Measurements from ENCODE around the gene ACSS2. TPM values are rescaled to one million over a fixed set of nuclear protein-coding genes. Genes with fewer than 3 reads are reported as not detected.

Gene ACSS2
- total RNA-seq, 1 donor from 2014 or later: 71.0 TPM

DNA sequence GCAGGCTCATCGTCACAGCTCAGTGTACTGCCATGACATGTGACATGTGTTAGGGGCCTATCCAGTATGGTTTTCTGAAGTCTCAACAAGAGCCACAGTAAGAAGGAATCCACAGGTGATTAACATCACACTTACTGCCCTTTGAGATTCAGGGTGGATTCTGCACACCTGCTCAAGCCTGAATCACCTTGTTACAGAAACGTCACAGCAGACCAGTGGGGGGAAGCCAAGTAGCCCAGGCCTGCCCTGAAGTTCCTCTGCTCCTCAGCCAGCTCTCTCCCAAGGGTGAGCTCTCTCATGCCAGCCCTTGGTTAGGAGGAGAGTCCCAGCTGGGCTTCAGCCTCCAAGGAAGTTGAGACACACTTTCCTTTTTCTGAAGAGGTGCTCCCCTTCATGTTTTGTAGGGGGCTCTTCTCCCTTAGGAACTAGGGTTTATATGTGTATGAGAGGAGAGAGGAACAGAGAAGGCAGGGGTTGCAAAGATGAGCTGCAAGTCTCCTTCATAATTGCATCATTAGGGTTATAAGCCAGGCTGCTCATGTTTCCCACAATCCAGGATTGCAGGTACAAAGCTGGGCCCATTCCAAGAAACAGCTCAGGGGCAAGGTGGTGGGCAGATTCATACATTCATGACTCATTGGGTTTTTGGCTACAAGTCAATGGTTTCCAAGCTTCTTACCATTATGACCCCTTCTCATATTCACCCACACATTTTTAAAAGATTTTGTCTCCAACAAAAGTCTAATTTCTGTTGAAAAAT is 67.6 kb downstream of the ACSS2 start:
- Histone ChIP-seq H3K4me1 (ENCODE audit: control insufficient read depth in 3 of 3, insufficient read depth in 3 of 3, low read length in 3 of 3) (peaks cover 24 to 53% (median 47%) of the 10 kb centered on the region in 3 donors), H3K9ac (ENCODE audit: low read depth in 1 of 3, low read length in 3 of 3) (peak overlapping the region in 1 of 3 donors; percentile 9), H3K27me3 (ENCODE audit: control insufficient read depth in 3 of 3, insufficient read depth in 3 of 3, low read length in 3 of 3) (no peaks in the 10 kb centered on the region), H3K27ac (ENCODE audit: low read depth, low read length) (no peak overlapping the region), H3K4me3 (ENCODE audit: low read length in 3 of 3) (no peak overlapping the region), H3K36me3 (ENCODE audit: control insufficient read depth in 3 of 3, insufficient read depth in 3 of 3, low read length in 3 of 3) (peaks cover 0 to 30% (median 12%) of the 10 kb centered on the region in 3 donors), H3K9me3 (ENCODE audit: control insufficient read depth in 3 of 3, low read length in 3 of 3) (no peaks in the 10 kb centered on the region)

GRCh38 chr20:34945315-34946077 is 69.1 kb downstream of the ACSS2 start:
- Histone ChIP-seq H3K4me1 (ENCODE audit: control insufficient read depth in 3 of 3, insufficient read depth in 3 of 3, low read length in 3 of 3) (peaks cover 18 to 42% (median 41%) of the 10 kb centered on the region in 3 donors), H3K36me3 (ENCODE audit: control insufficient read depth in 3 of 3, insufficient read depth in 3 of 3, low read length in 3 of 3) (peaks cover 0 to 36% (median 12%) of the 10 kb centered on the region in 3 donors), H3K27ac (ENCODE audit: low read depth, low read length) (no peak overlapping the region), H3K9ac (ENCODE audit: low read depth in 1 of 3, low read length in 3 of 3) (no peak overlapping the region), H3K27me3 (ENCODE audit: control insufficient read depth in 3 of 3, insufficient read depth in 3 of 3, low read length in 3 of 3) (no peaks in the 10 kb centered on the region), H3K9me3 (ENCODE audit: control insufficient read depth in 3 of 3, low read length in 3 of 3) (no peaks in the 10 kb centered on the region), H3K4me3 (ENCODE audit: low read length in 3 of 3) (no peak overlapping the region)

- peaks cover 0 to 34% (median 10%) of the 10 kb centered on the region in 3 donors for H3K36me3 ChIP-seq (ENCODE audit: control insufficient read depth in 3 of 3, insufficient read depth in 3 of 3, low read length in 3 of 3)
- H3K9ac ChIP-seq (ENCODE audit: low read depth in 1 of 3, low read length in 3 of 3): no peak overlapping the region
- H3K27ac ChIP-seq (ENCODE audit: low read depth, low read length): no peak overlapping the region
- no peaks in the 10 kb centered on the region for H3K9me3 ChIP-seq (ENCODE audit: control insufficient read depth in 3 of 3, low read length in 3 of 3)
- H3K4me3 ChIP-seq (ENCODE audit: low read length in 3 of 3): no peak overlapping the region
- no peaks in the 10 kb centered on the region for H3K27me3 ChIP-seq (ENCODE audit: control insufficient read depth in 3 of 3, insufficient read depth in 3 of 3, low read length in 3 of 3)
- H3K4me1 ChIP-seq (ENCODE audit: control insufficient read depth in 3 of 3, insufficient read depth in 3 of 3, low read length in 3 of 3): peaks cover 17 to 38% (median 34%) of the 10 kb centered on the region in 3 donors
Observed at GRCh38 chr20:34946661-34947060, 70.2 kb downstream of the ACSS2 start.

GRCh38 chr20:34947336-34947735 is 70.9 kb downstream of the ACSS2 start:
- Histone ChIP-seq H3K27ac (ENCODE audit: low read depth, low read length) (no peak overlapping the region), H3K36me3 (ENCODE audit: control insufficient read depth in 3 of 3, insufficient read depth in 3 of 3, low read length in 3 of 3) (peaks cover 0 to 28% (median 6%) of the 10 kb centered on the region in 3 donors)

DNA sequence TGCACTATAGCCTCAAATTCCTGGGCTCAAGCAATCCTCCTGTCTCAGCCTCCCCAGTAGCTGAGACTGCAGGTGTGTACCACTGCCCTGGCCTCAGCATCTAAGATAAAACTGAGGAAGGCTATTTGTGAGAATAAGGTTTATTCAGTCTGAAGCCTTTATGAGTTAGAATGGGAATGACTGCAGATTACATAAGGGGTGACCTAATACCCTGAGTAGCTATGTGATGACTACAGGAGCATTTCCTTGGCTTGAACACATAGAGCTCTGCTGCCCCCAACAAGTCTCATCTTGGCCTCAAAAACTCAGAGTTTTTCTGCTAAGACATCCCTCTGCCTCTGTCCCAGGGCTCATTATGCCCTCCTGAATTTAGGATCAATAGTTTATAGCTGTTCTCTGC is 71.6 kb downstream of the ACSS2 start:
- Histone ChIP-seq H3K9me3 (ENCODE audit: control insufficient read depth in 3 of 3, low read length in 3 of 3) (no peaks in the 10 kb centered on the region), H3K9ac (ENCODE audit: low read depth in 1 of 3, low read length in 3 of 3) (no peak overlapping the region), H3K4me1 (ENCODE audit: control insufficient read depth in 3 of 3, insufficient read depth in 3 of 3, low read length in 3 of 3) (peaks cover 15 to 33% (median 29%) of the 10 kb centered on the region in 3 donors), H3K36me3 (ENCODE audit: control insufficient read depth in 3 of 3, insufficient read depth in 3 of 3, low read length in 3 of 3) (peaks cover 0 to 21% (median 4%) of the 10 kb centered on the region in 3 donors), H3K27me3 (ENCODE audit: control insufficient read depth in 3 of 3, insufficient read depth in 3 of 3, low read length in 3 of 3) (no peaks in the 10 kb centered on the region), H3K4me3 (ENCODE audit: low read length in 3 of 3) (no peak overlapping the region), H3K27ac (ENCODE audit: low read depth, low read length) (peak overlapping the region; percentile 14)

More at GRCh38 chr20:34947336-34947735, 70.9 kb downstream of the ACSS2 start:
- Histone ChIP-seq H3K9me3 (ENCODE audit: control insufficient read depth in 3 of 3, low read length in 3 of 3) (no peaks in the 10 kb centered on the region), H3K4me3 (ENCODE audit: low read length in 3 of 3) (no peak overlapping the region), H3K27me3 (ENCODE audit: control insufficient read depth in 3 of 3, insufficient read depth in 3 of 3, low read length in 3 of 3) (no peaks in the 10 kb centered on the region), H3K9ac (ENCODE audit: low read depth in 1 of 3, low read length in 3 of 3) (no peak overlapping the region), H3K4me1 (ENCODE audit: control insufficient read depth in 3 of 3, insufficient read depth in 3 of 3, low read length in 3 of 3) (peaks cover 19 to 37% (median 33%) of the 10 kb centered on the region in 3 donors)

DNA sequence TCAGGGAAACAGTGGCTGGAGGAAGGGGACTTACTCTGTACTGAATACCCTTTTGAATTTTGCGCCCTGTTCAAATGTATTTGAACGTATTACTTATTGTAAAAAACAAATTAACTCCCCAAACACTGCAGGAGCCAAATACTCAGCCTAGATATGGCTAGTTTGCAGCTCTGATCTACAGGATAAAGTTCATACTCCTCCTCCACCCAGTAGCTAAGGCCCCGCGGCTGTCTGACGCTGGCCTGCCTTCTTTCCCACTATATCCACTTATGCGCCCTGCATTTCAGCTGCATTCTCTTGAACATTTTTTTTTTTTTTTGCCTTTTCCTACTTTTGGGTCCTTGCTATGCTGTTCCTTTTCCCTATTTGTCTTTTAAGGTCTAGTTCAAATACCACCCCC is 72.7 kb downstream of the ACSS2 start:
- H3K9ac ChIP-seq (ENCODE audit: low read depth in 1 of 3, low read length in 3 of 3): peak overlapping the region in 1 of 3 donors; percentile 33
- H3K9me3 ChIP-seq (ENCODE audit: control insufficient read depth in 3 of 3, low read length in 3 of 3): no peaks in the 10 kb centered on the region
- H3K4me3 ChIP-seq (ENCODE audit: low read length in 3 of 3): no peak overlapping the region
- H3K27me3 ChIP-seq (ENCODE audit: control insufficient read depth in 3 of 3, insufficient read depth in 3 of 3, low read length in 3 of 3): no peaks in the 10 kb centered on the region
- peaks cover 0 to 14% (median 4%) of the 10 kb centered on the region in 3 donors for H3K36me3 ChIP-seq (ENCODE audit: control insufficient read depth in 3 of 3, insufficient read depth in 3 of 3, low read length in 3 of 3)
- H3K27ac ChIP-seq (ENCODE audit: low read depth, low read length): no peak overlapping the region
- peaks cover 15 to 31% (median 26%) of the 10 kb centered on the region in 3 donors for H3K4me1 ChIP-seq (ENCODE audit: control insufficient read depth in 3 of 3, insufficient read depth in 3 of 3, low read length in 3 of 3)

DNA sequence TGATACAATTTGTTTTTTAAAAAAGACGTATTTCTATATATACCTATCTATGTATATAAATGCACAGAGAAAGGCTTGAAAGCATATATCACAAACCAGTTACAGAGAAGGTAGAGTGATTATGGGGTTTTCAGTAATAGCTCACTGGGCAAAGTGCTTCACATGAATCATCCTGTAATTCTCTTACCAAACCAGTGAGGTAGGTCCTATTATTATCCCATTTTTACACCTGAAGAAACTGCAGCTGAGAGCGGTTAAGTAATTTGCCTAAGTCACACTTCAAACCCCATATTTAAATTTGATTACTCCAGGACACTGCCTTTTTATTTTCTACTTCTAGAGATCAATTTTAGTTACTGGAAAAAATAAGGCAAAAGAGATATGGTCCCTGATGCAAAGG is 74.8 kb downstream of the ACSS2 start:
- Histone ChIP-seq H3K4me1 (ENCODE audit: control insufficient read depth in 3 of 3, insufficient read depth in 3 of 3, low read length in 3 of 3) (peaks cover 30 to 37% (median 35%) of the 10 kb centered on the region in 3 donors), H3K27ac (ENCODE audit: low read depth, low read length) (peak overlapping the region; percentile 63), H3K9ac (ENCODE audit: low read depth in 1 of 3, low read length in 3 of 3) (peak overlapping the region in 1 of 3 donors; percentile 52), H3K36me3 (ENCODE audit: control insufficient read depth in 3 of 3, insufficient read depth in 3 of 3, low read length in 3 of 3) (peaks cover 0 to 8% (median 0%) of the 10 kb centered on the region in 3 donors), H3K4me3 (ENCODE audit: low read length in 3 of 3) (peak overlapping the region in 1 of 3 donors; percentile 29), H3K9me3 (ENCODE audit: control insufficient read depth in 3 of 3, low read length in 3 of 3) (no peaks in the 10 kb centered on the region), H3K27me3 (ENCODE audit: control insufficient read depth in 3 of 3, insufficient read depth in 3 of 3, low read length in 3 of 3) (no peaks in the 10 kb centered on the region)

GRCh38 chr20:34951652-34952051 is 75.2 kb downstream of the ACSS2 start:
- H3K9ac ChIP-seq (ENCODE audit: low read depth in 1 of 3, low read length in 3 of 3): peak overlapping the region; percentile 2 to 52 (median 33)
- H3K36me3 ChIP-seq (ENCODE audit: control insufficient read depth in 3 of 3, insufficient read depth in 3 of 3, low read length in 3 of 3): peaks cover 0 to 6% (median 0%) of the 10 kb centered on the region in 3 donors
- no peaks in the 10 kb centered on the region for H3K27me3 ChIP-seq (ENCODE audit: control insufficient read depth in 3 of 3, insufficient read depth in 3 of 3, low read length in 3 of 3)
- no peaks in the 10 kb centered on the region for H3K9me3 ChIP-seq (ENCODE audit: control insufficient read depth in 3 of 3, low read length in 3 of 3)
- peaks cover 34 to 37% (median 36%) of the 10 kb centered on the region in 3 donors for H3K4me1 ChIP-seq (ENCODE audit: control insufficient read depth in 3 of 3, insufficient read depth in 3 of 3, low read length in 3 of 3)
- peak overlapping the region; percentile 63 for H3K27ac ChIP-seq (ENCODE audit: low read depth, low read length)
- peak overlapping the region in 1 of 3 donors; percentile 29 for H3K4me3 ChIP-seq (ENCODE audit: low read length in 3 of 3)

GRCh38 chr20:34952671-34953070 is 76.3 kb downstream of the ACSS2 start:
- H3K9me3 ChIP-seq (ENCODE audit: control insufficient read depth in 3 of 3, low read length in 3 of 3): no peaks in the 10 kb centered on the region
- no peak overlapping the region for H3K4me3 ChIP-seq (ENCODE audit: low read length in 3 of 3)
- H3K4me1 ChIP-seq (ENCODE audit: control insufficient read depth in 3 of 3, insufficient read depth in 3 of 3, low read length in 3 of 3): peaks cover 34 to 37% (median 36%) of the 10 kb centered on the region in 3 donors
- no peaks in the 10 kb centered on the region for H3K27me3 ChIP-seq (ENCODE audit: control insufficient read depth in 3 of 3, insufficient read depth in 3 of 3, low read length in 3 of 3)
- peak overlapping the region; percentile 63 for H3K27ac ChIP-seq (ENCODE audit: low read depth, low read length)
- peaks cover 0 to 6% (median 0%) of the 10 kb centered on the region in 3 donors for H3K36me3 ChIP-seq (ENCODE audit: control insufficient read depth in 3 of 3, insufficient read depth in 3 of 3, low read length in 3 of 3)
- no peak overlapping the region for H3K9ac ChIP-seq (ENCODE audit: low read depth in 1 of 3, low read length in 3 of 3)

Data from skeletal muscle tissue (tissue), 4 donors.